ENCODE results near the gene FAM131B.
A peak's percentile ranks its signal among the peaks of the same experiment; 100 is the strongest.
"Not testable (repeated sequence)": the region's sequence is repeated elsewhere in the genome, so short reads cannot be mapped to it uniquely, and the experiment has no call there.

FAM131B gene

DNA sequence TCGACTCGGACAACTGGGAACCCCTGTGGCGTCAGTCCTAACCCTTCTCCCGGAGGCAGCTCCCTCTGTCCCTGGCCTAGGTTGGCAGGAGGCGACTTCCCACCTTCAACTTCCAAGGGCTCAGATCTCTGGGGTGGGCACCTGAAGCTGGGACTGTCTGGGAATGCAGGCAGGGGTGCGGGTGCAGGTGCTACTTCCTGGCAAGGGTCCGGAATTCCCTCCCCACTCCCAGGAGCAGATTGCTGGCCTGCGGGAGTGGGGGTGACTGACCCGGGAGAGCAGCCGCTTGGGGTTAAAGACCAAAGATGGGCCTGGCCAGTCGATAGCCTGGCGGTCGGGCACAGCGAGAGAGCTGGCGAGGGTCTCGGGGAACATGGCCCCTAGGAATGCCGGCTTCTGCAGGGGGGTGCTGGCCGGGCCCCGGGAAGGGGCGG, 45.8 kb upstream of the FAM131B start:
- ATAC-seq = no peak
- TF ChIP-seq TOX (CRISPR knock-in tag; IDR thresholded peaks at IDR 0.05; ENCODE audit: borderline replicate concordance) (no peak), SNAI2 (CRISPR knock-in tag; IDR thresholded peaks at IDR 0.05) (no peak)
- TF ChIP-seq, protein P1, sequence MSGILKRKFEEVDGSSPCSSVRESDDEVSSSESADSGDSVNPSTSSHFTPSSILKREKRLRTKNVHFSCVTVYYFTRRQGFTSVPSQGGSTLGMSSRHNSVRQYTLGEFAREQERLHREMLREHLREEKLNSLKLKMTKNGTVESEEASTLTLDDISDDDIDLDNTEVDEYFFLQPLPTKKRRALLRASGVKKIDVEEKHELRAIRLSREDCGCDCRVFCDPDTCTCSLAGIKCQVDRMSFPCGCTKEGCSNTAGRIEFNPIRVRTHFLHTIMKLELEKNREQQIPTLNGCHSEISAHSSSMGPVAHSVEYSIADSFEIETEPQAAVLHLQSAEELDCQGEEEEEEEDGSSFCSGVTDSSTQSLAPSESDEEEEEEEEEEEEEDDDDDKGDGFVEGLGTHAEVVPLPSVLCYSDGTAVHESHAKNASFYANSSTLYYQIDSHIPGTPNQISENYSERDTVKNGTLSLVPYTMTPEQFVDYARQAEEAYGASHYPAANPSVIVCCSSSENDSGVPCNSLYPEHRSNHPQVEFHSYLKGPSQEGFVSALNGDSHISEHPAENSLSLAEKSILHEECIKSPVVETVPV (CRISPR knock-in tag; IDR thresholded peaks at IDR 0.05) = no peak

DNA sequence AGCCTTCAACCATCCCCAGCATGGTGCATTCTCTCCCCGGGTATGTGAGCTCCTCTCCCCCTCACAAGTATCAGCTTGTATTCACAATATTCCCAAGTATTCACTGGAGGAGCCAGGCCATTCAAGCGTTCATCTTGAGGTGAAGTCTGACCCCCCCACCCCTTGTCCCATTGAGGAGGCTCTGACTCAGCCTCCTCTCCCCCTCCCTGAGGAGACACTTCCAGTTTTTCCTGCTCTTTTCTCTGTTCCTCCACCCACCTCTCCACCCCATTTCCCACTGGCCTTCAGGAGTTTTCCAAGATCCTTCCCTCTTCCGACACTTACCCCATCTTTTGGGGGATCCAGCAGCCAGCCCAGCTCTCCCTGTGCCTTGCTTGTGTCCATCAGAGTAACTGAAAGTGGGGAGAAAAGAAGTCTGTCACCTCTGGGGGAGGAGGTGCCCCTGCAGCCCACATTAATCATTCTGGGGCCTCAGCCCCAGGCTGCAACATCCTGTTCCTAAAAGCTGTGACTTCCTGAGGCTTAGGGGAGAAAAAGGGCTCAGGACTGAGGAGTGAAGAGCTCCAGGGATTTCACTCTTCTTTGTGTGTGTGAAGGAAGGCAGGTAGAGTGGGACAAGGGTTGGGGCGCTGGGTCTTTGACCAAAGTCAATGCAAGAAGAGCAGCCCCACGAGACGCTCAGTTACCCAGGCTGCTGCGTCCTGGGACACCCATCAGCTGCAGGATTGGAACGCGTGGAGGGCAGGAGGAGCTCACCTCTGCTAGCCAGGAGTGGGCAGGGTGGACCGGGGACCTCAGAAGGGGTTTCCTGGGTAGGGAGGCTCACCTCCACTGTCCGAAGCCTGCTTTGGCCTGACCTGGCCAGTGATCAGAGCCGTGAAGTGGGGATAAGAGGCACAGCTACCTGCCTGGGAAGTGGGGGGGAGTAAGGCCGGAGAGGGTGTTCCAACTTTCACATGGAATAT, 45.1 kb upstream of the FAM131B start:
- TF ChIP-seq SNAI2 (CRISPR knock-in tag; IDR thresholded peaks at IDR 0.05) (no peak), OSR1 (CRISPR knock-in tag; IDR thresholded peaks at IDR 0.05) (no peak), PPARA (CRISPR knock-in tag; IDR thresholded peaks at IDR 0.05; ENCODE audit: borderline replicate concordance) (no peak), ZNF8 (CRISPR knock-in tag; IDR thresholded peaks at IDR 0.05) (no peak), TCF4 (CRISPR knock-in tag; IDR thresholded peaks at IDR 0.05; ENCODE audit: borderline replicate concordance) (no peak), ZC3H10 (CRISPR knock-in tag; IDR thresholded peaks at IDR 0.05) (no peak)
- TF ChIP-seq, protein P2, sequence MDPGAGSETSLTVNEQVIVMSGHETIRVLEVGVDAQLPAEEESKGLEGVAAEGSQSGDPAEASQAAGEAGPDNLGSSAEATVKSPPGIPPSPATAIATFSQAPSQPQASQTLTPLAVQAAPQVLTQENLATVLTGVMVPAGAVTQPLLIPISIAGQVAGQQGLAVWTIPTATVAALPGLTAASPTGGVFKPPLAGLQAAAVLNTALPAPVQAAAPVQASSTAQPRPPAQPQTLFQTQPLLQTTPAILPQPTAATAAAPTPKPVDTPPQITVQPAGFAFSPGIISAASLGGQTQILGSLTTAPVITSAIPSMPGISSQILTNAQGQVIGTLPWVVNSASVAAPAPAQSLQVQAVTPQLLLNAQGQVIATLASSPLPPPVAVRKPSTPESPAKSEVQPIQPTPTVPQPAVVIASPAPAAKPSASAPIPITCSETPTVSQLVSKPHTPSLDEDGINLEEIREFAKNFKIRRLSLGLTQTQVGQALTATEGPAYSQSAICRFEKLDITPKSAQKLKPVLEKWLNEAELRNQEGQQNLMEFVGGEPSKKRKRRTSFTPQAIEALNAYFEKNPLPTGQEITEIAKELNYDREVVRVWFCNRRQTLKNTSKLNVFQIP (CRISPR knock-in tag; IDR thresholded peaks at IDR 0.05; ENCODE audit: borderline replicate concordance, low read depth) = no peak
- ATAC-seq = peak; percentile 40

DNA sequence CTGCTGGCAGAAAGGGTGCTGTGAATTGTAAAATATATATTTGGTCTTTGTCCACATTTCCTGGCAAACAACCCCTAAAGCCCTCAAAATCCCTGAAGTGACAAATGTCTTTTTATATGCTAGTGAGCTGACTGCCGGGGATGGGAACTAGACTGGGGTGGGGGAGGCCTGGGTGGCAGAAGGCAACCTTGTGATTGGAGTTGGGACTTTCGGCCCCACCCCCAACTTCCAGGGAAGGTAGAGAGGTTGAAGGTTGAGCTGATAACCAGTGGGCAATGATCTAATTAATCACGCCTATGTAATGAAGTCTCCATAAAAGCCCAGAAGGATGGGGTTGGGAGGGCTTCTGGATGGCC, 43.5 kb upstream of the FAM131B start:
- ATAC-seq = no peak
- no peak for TF ChIP-seq ZNF70 (CRISPR knock-in tag; IDR thresholded peaks at IDR 0.05)
- TF ChIP-seq BACH2 (CRISPR knock-in tag; IDR thresholded peaks at IDR 0.05; ENCODE audit: borderline replicate concordance) = no peak
- TF ChIP-seq, protein P3, sequence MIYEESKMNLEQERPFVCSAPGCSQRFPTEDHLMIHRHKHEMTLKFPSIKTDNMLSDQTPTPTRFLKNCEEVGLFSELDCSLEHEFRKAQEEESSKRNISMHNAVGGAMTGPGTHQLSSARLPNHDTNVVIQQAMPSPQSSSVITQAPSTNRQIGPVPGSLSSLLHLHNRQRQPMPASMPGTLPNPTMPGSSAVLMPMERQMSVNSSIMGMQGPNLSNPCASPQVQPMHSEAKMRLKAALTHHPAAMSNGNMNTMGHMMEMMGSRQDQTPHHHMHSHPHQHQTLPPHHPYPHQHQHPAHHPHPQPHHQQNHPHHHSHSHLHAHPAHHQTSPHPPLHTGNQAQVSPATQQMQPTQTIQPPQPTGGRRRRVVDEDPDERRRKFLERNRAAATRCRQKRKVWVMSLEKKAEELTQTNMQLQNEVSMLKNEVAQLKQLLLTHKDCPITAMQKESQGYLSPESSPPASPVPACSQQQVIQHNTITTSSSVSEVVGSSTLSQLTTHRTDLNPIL (CRISPR knock-in tag; IDR thresholded peaks at IDR 0.05; ENCODE audit: low read depth) = no peak
- TF ChIP-seq ARNTL (CRISPR knock-in tag; IDR thresholded peaks at IDR 0.05; ENCODE audit: borderline replicate concordance, low read depth) = no peak

DNA sequence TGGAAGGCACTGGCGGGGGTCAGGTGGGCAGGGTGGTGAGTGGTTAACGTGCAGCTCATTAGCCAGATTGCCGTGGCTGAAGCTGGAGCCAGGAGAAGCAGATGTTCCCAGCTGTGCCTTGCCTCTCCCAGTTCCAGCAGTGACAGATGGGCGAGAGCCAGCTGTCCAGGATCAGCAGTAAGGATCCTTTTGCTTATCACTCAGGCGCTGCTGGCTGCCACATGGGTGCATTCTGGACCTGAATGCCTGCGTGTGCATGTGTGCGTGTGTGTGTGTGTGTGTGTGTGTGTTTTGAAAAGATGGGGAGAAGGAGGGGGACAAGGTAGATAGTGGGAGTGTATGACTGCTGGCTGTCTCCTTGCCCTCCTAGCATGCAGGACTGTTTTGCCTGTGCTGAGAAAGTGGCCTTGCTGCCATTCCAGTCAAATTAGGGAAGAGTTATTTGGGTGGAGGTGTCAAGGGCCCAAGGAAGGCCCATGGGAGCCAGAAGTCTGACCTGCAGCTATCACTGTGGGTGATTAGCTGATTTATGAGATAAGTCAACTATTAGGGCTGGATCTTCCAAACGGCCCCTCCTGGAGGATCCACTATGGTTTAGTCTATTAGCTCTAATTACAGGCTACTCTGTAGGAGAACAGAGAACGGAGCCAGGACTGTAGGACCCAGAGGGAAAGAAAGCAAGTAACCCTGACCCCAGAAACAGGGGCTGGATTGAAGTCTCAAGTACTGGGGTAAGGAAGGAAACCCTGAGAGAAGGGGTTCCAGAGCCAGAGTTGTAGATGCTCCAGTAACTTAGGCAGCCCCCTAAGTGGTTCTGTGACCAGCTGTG, 42.9 kb upstream of the FAM131B start:
- ATAC-seq = no peak
- TF ChIP-seq, protein P2 (CRISPR knock-in tag; IDR thresholded peaks at IDR 0.05; ENCODE audit: borderline replicate concordance, low read depth) = no peak
- TF ChIP-seq CSDC2 (CRISPR knock-in tag; IDR thresholded peaks at IDR 0.05) = no peak
- no peak for TF ChIP-seq BACH2 (CRISPR knock-in tag; IDR thresholded peaks at IDR 0.05; ENCODE audit: borderline replicate concordance)
- TF ChIP-seq ZC3H10 (CRISPR knock-in tag; IDR thresholded peaks at IDR 0.05) = no peak
- no peak for TF ChIP-seq PPARA (CRISPR knock-in tag; IDR thresholded peaks at IDR 0.05; ENCODE audit: borderline replicate concordance)
- TF ChIP-seq ARNTL (CRISPR knock-in tag; IDR thresholded peaks at IDR 0.05; ENCODE audit: borderline replicate concordance, low read depth) = no peak
- no peak for TF ChIP-seq ESRRG (CRISPR knock-in tag; IDR thresholded peaks at IDR 0.05)
- TF ChIP-seq OSR1 (CRISPR knock-in tag; IDR thresholded peaks at IDR 0.05) = no peak
- no peak for TF ChIP-seq TOX (CRISPR knock-in tag; IDR thresholded peaks at IDR 0.05; ENCODE audit: borderline replicate concordance)

DNA sequence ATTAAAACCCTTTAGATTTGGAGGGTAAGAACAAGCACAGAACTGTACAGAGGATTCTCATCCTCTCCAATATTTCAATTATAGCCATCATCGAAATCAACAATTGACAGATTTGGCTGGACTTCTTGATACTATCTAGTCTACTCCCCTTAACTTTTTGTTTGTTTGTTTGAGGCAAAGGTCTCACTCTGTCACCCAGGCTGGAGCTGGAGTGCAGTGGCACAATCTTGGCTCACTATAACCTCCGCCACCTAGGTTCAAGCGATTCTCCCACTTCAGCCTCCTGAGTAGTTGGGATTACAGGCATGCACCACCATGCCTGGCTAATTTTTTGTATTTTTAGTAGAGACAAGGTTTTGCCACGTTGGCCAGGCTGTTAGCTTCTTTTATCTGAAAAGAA, 39.7 kb upstream of the FAM131B start:
- ATAC-seq = not testable (repeated sequence)

All from SK-N-SH treated with all-trans-retinoic acid at 6 μM for 48 hours (cell line).